Measurements from ENCODE around the gene SORCS2. TPM values are rescaled to one million over a fixed set of nuclear protein-coding genes. Genes with fewer than 3 reads are reported as not detected.
A peak's percentile ranks its signal among the peaks of the same experiment; 100 is the strongest.

The SORCS2 gene
- polyA plus RNA-seq, 1 donor from 2014 or later: not detected

DNA sequence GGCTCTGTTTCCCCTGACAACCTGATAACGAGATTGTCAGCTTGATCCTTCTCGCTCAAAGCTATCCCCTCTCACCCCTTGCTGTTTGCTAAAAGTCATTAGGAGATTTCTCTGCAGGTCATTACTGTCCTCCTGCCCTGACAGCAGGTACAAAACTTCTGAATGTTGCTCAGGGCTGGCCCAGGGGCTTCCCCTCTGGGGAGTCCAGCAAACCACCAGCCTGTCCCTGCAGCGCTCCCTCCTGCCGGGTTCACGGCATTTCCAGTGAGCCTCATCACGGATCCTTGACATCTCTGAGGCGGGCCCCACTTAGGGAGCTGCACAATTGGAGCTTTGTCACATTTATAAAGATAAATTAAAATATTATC, 5.2 kb upstream of the SORCS2 start:
- Mint-ChIP-seq H3K4me1 (peaks cover 0 to 1% (median 0%) of the 10 kb centered on the region in 3 donors), H3K4me3 (no peak overlapping the region), H3K27me3 (peaks cover 14% of the 10 kb centered on the region), H3K9me3 (no peaks in the 10 kb centered on the region), H3K36me3 (no peaks in the 10 kb centered on the region), H3K27ac (no peak overlapping the region)

DNA sequence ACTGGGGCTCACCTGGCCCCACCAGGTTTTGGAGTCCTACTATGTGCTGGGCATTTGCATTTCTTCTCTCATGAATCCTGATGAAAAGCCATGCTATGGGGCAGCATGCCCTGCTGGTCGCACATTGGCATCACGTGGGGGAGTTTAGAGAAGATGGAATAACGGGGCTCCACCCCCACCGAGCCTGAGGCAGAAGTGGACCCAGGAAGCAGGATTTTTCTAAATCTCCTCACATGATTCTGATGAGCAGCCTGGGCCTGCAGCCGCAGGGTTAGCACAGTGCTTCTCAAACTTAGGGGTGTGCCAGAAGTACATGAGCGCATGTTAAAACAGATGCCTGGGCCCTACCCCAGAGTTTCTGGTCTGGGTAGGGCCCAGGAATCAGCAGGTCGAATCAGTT, 4.6 kb upstream of the SORCS2 start:
- no peak overlapping the region for H3K27ac Mint-ChIP-seq
- H3K9me3 Mint-ChIP-seq: no peaks in the 10 kb centered on the region
- no peak overlapping the region for H3K4me3 Mint-ChIP-seq
- peaks cover 0 to 1% (median 0%) of the 10 kb centered on the region in 3 donors for H3K4me1 Mint-ChIP-seq
- no peaks in the 10 kb centered on the region for H3K36me3 Mint-ChIP-seq
- peaks cover 14% of the 10 kb centered on the region for H3K27me3 Mint-ChIP-seq

DNA sequence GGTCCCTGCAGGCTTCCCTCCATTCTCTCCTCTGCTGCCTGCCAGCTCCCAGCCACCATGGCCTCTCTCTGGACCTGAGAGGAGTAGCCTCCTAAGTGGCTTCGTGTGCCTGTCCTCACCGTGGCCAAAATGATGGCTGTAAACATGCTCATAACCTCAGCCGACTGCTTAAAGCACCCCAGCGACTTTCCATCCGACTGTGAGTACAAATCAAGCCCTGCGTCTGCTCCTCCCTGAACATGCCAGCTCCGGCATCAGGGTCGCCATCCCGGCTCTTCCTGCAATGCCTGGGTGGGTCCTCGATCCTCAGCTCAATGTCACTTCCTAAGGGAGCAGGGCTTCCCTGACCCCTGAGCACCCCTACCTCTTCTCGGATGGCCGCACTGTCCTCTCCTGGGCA, 3.3 kb upstream of the SORCS2 start:
- peaks cover 22% of the 10 kb centered on the region for H3K27me3 Mint-ChIP-seq
- no peaks in the 10 kb centered on the region for H3K36me3 Mint-ChIP-seq
- peak overlapping the region in 1 of 3 donors; percentile 43 for H3K27ac Mint-ChIP-seq
- peaks cover 0 to 1% (median 0%) of the 10 kb centered on the region in 3 donors for H3K4me1 Mint-ChIP-seq
- no peaks in the 10 kb centered on the region for H3K9me3 Mint-ChIP-seq
- H3K4me3 Mint-ChIP-seq: no peak overlapping the region

DNA sequence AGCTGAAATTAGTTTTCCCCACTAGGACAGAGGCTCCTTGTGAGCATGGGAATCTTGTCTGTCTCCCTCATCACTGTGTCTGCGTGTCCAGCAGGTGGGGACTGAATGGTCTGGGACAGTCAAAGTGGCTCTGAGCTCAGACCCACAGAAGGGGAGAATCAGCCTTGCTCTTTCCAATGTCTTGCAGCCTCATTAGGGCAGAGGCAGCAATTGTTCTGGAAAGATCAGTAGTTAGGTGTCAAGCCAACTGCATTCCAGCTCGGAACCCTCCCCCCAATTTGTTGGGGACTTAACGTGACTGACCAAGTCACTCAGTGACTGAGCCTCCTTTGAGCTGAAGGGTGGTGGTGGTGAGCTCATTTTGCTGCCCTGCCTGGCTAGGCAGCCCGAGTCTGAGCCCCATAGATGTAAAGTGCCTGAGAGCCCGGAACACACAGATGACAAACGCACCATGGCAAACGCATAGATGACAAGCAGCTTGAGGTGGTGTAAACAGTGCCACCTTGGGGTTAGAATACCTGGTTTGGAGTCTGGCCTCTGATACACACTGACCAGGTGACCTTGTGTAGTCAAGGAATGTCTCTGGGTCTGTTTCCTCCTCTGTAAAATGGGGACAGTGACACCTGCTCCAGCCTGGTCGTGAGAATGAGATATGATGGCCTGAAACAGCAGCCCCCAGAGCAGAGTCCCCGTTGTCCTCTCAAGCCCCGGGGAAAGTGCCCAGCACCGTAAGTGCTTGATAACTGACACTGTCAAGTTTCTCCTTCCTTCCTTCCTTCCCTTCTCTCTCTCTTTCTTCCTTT, 2.7 kb upstream of the SORCS2 start:
- H3K4me1 Mint-ChIP-seq: peaks cover 0 to 1% (median 0%) of the 10 kb centered on the region in 3 donors
- H3K27me3 Mint-ChIP-seq: peaks cover 28% of the 10 kb centered on the region
- H3K9me3 Mint-ChIP-seq: no peaks in the 10 kb centered on the region
- no peak overlapping the region for H3K4me3 Mint-ChIP-seq
- no peak overlapping the region for H3K27ac Mint-ChIP-seq
- H3K36me3 Mint-ChIP-seq: no peaks in the 10 kb centered on the region

DNA sequence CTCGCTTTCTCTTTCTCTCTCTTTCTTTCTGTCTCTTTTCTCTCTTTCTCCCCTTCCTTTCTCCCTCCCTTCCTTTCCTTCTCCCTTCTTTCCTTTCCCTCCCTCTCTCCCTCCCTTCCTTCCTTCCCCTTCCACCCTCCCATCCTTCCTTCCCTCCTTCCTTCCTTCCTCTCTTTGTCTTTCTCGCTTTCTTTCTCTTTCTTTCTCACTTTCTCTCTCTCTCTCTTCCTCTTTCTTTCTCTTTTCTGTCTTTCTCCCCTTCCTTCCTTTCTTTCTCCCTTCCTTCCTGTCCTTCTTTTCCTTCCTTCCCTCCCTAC, 2.1 kb upstream of the SORCS2 start:
- no peak overlapping the region for H3K27ac Mint-ChIP-seq
- no peaks in the 10 kb centered on the region for H3K9me3 Mint-ChIP-seq
- peaks cover 31% of the 10 kb centered on the region for H3K27me3 Mint-ChIP-seq
- peaks cover 0 to 1% (median 0%) of the 10 kb centered on the region in 3 donors for H3K4me1 Mint-ChIP-seq
- H3K36me3 Mint-ChIP-seq: no peaks in the 10 kb centered on the region
- H3K4me3 Mint-ChIP-seq: no peak overlapping the region

DNA sequence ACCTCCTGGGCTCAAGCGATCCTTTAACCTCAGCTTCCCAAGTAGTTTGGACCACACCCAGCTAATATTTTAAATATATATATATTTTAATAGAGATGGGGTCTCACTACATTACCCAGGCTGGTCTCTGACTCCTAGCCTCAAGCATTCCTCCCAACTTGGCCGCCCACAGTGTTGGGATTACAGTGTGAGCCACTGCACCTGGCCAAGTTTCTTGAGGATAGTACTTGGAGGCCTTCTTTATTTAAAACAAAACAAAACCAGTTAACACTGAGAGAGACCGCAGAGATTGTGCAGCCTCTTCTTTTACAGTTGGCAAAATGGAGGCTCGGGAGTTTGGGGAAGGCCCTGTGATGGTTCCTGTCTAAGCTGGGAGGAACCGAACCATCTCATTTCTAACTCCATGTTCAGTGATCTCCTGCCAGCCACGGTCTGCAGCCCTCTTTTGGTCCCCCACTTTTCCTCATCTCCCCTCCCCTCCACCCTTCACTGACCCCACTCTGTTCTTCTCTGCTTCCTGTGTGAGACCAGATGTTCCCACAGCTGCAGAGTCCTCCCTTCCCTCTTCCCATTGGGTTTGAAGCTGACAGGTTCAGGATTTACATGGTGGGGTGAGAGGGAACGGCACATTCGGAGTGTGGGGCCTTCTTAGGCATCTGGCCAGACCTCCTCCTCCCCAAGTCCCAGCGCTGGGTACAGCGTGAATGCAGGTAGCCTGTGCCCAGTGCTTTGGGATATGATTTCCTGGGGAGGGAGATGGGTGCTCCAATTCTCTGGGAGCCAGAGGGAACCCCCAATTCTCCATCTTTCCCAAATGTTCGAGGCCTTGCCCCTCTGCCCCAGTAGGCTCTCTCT, 1.4 kb upstream of the SORCS2 start:
- Mint-ChIP-seq H3K4me1 (peaks cover 0 to 1% (median 0%) of the 10 kb centered on the region in 3 donors), H3K4me3 (no peak overlapping the region), H3K36me3 (no peaks in the 10 kb centered on the region), H3K9me3 (no peaks in the 10 kb centered on the region), H3K27ac (no peak overlapping the region), H3K27me3 (peaks cover 35% of the 10 kb centered on the region)

- H3K27me3 Mint-ChIP-seq: peaks cover 37% of the 10 kb centered on the region
- H3K36me3 Mint-ChIP-seq: no peaks in the 10 kb centered on the region
- H3K27ac Mint-ChIP-seq: no peak overlapping the region
- H3K4me1 Mint-ChIP-seq: peaks cover 0 to 1% (median 0%) of the 10 kb centered on the region in 3 donors
- H3K9me3 Mint-ChIP-seq: no peaks in the 10 kb centered on the region
- peak overlapping the region in 1 of 4 donors; percentile 37 for H3K4me3 Mint-ChIP-seq
These were observed 639 bp upstream of the SORCS2 start for GRCh38 chr4:7191546-7192251.

DNA sequence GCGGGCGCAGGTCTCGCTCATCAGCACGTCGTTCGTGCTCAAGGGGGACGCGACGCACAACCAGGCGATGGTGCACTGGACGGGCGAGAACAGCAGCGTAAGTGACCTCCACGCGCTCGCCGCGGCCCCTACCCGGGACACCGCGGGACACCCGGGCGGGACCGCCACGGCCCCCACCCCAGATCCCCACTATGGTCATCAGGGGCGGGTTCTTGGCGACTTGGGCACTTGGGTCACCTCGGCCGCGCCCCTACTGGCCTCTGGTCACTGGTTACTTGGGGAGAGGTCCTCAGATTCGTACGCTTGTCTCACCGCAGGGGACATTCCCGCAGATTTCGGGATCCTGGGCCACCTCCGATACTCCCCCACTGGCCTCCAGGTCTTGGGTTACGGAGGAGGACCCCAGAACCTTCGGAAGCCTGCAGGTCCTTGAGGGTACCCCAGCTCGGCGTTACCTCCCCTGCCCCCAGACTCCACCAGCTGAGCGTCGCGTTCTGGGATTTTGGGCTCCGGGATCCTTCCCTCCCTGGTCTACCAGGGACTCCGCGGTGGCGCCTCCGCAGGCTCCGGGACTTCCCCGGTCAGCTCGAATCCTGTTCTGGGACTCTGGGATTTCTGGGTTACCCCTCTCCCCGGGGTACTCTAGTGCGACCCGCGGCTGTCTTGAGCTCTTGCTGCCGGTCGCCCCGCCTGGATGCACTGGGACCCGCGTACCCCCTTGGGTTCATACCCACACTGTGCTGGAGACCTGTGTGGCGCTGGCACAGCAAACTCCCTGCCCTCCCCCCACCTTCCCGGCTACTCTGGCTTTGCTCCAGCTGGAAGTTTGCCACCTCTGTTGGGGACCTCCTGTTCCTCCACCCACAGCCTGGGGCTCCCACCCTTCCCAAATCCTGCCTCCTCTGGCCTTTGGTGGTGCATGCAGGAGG, 956 bp downstream of the SORCS2 start:
- H3K9me3 Mint-ChIP-seq: no peaks in the 10 kb centered on the region
- H3K27ac Mint-ChIP-seq: peak overlapping the region in 1 of 3 donors; percentile 46
- H3K4me1 Mint-ChIP-seq: peaks cover 0 to 1% (median 0%) of the 10 kb centered on the region in 3 donors
- H3K4me3 Mint-ChIP-seq: peak overlapping the region in 1 of 4 donors; percentile 27
- peaks cover 42% of the 10 kb centered on the region for H3K27me3 Mint-ChIP-seq
- H3K36me3 Mint-ChIP-seq: no peaks in the 10 kb centered on the region

- Mint-ChIP-seq H3K27me3 (peaks cover 38% of the 10 kb centered on the region), H3K36me3 (no peaks in the 10 kb centered on the region), H3K9me3 (no peaks in the 10 kb centered on the region), H3K4me3 (no peak overlapping the region), H3K4me1 (peaks cover 0 to 1% (median 0%) of the 10 kb centered on the region in 3 donors), H3K27ac (no peak overlapping the region)
These were observed 2.2 kb downstream of the SORCS2 start for GRCh38 chr4:7194251-7195140.

DNA sequence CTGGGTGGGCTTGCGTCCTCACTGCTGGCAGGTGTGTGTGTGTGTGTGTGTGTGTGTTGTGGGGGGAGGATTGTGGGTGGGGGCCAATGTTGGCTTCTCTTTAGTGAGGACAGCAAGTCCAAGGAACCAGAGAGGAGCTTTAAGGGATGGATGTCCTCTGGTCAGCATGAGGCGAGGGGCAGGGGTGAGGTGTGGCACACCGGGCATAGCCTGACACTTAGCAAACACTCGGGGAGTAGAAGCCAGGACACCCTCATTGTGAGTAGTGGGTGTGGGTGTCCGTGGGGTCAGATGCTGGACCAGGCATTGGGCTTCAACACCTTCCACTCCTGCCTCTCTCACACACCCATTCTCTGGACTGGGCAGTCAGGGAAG, 2.8 kb downstream of the SORCS2 start:
- no peaks in the 10 kb centered on the region for H3K36me3 Mint-ChIP-seq
- peaks cover 0 to 1% (median 0%) of the 10 kb centered on the region in 3 donors for H3K4me1 Mint-ChIP-seq
- H3K27me3 Mint-ChIP-seq: peaks cover 33% of the 10 kb centered on the region
- H3K9me3 Mint-ChIP-seq: no peaks in the 10 kb centered on the region
- H3K27ac Mint-ChIP-seq: no peak overlapping the region
- no peak overlapping the region for H3K4me3 Mint-ChIP-seq

DNA sequence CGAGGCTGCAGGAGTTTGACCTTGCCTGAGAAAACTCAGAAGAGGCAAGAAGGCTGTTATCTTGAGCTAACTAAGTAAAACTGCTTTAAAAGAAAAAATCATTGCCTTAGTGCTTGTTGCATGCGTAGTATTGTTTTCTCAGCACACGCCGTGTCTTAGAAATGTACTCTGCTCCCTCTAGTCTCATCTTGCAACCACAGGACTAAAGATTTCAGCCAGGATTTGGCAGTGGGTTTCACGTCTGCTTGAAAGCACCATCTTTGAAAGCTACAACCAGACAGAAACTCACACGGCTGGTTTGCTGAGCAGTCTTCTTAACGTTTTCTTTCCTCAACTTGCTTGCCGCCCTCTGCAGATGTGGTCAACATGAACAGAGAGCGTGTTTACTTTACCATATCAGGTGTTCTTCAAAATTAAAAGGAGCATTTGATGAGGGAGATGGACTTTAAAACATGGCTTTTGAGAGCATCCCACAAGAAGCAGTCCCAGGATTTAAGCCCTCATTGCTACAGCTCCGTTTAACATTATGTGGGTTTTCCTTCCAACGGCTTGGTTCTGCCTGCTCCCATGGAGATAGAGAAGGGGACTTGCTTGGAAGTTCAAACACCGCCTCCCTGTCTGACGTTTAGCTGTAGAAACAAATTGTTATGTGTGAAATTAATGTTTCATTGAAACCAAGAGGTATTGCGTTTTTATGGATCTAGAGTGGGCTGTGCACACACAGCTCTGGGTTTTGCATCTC, 3.4 kb downstream of the SORCS2 start:
- H3K27me3 Mint-ChIP-seq: peaks cover 33% of the 10 kb centered on the region
- no peaks in the 10 kb centered on the region for H3K36me3 Mint-ChIP-seq
- H3K4me1 Mint-ChIP-seq: peaks cover 0 to under 1% (median 0%) of the 10 kb centered on the region in 3 donors
- no peaks in the 10 kb centered on the region for H3K9me3 Mint-ChIP-seq
- no peak overlapping the region for H3K27ac Mint-ChIP-seq
- H3K4me3 Mint-ChIP-seq: no peak overlapping the region

DNA sequence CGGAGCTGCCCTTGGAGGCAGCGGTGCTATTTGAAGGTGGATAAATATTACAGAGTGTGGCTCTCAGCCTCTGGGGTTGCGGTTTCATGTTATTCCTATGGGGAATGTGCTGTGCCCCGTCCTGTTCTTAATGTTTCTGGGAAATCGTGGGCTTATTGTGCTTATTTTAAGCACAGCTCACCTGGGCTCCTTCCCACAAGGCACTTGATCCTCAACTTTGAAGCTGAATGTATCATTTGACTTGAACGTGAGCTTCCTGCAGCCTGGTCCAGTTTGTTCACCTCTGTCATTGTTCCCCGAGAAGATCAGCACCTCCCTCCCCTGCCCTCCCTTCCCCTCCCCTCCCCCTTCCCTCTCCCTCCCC, 3.9 kb downstream of the SORCS2 start:
- Mint-ChIP-seq H3K27me3 (peaks cover 38% of the 10 kb centered on the region), H3K27ac (no peak overlapping the region), H3K4me1 (peaks cover 0 to 3% (median 0%) of the 10 kb centered on the region in 3 donors), H3K36me3 (peaks cover 2% of the 10 kb centered on the region), H3K4me3 (no peak overlapping the region), H3K9me3 (peaks cover 0 to 3% (median 0%) of the 10 kb centered on the region in 3 donors)

DNA sequence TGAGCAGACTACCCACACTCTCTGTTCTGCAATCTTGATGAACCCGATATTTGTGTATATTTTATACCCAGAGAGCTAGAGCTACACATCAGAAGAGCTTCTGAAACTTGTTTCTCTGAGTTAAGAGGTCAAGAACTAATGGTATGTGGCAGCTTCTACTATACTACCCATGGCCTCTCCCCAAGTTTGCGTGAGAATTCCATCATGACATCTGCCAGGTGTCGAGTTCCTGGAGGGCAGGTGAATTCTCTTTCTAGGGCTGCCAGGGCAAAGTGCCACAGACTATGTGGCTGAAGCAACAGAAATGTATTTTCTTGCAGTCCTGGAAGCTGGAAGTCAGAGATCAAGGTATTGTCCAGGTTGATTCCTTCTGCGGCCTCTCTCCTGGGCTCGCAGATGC, 4.4 kb downstream of the SORCS2 start:
- Mint-ChIP-seq H3K9me3 (peaks cover 0 to 3% (median 0%) of the 10 kb centered on the region in 3 donors), H3K36me3 (peaks cover 2% of the 10 kb centered on the region), H3K27me3 (peaks cover 40% of the 10 kb centered on the region), H3K4me1 (peaks cover 0 to 3% (median 0%) of the 10 kb centered on the region in 3 donors), H3K4me3 (no peak overlapping the region), H3K27ac (no peak overlapping the region)
